Subcutaneous adipose tissue (tissue), 4 donors: ENCODE measurements around the gene KIF4A. TPM values are rescaled to one million over a fixed set of nuclear protein-coding genes. Genes with fewer than 3 reads are reported as not detected.

Experiments used
- CTCF ChIP-seq: fragments of 450-650 bp; IDR thresholded peaks from one replicate; pipeline ENCODE4 v1.5.1; 2016; ENCODE audit warnings: low read depth, mild to moderate bottlenecking, control low read depth, antibody characterized with exemption, moderate library complexity
- total RNA-seq, 4 donors: library from RNA; depleted of rRNA; stranded (reverse); fragments of >200 nt; gene quantifications; one replicate each; pipeline ENCODE4 v1.1.0, GENCODE V29; 2016

The KIF4A gene
- total RNA-seq, 4 donors from 2014 or later = 0.16 to 1.9 (median 0.88) TPM; not detected in 1

DNA sequence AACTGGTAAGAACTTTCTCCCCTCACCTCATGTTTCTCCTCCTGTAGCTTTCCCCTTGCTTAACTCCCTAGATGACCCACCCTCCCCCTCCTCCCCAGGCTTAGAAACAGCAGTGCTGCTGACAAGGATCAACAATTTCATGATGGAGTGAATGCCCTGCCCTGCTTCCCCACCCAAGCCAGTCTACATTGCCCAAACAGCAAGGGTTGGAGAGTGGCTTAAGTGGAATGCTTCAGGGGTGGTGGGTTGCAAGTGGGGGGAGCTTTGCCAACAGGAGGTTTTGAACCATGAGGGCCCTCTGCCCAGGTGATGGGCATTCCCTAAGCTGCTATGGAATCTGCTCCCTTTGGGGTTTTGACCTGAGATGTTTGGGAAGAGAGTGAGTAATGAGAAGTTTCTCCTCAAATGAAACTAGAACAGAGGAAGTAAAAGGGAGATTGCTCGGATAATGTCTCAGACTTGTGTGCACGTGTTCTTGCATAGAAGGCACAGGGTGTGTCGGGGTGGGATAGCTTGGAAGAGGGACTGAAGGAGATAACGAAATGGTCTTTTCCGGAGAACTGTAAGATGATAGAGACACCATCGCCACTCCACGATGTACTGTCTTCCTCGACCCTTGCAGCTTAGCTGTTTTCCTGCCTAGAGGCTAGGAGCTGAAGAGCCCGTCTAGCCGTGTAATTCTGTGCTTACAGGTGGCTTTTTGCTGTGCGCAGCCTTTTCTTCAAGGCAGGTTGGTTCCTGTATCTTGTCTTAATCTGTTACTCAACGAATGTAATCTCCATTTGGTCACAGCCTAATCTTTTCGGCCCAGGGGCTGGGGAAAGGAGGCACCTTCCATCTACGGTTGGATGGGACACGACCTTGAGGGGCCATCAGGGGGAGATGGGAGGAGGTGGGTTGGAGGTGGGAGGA lies 143.3 kb downstream of the KIF4A start:
- TF ChIP-seq CTCF = no peak

GRCh38 chrX:70433848-70434351 lies 144.0 kb downstream of the KIF4A start:
- no peak for TF ChIP-seq CTCF

- TF ChIP-seq CTCF = no peak
These were observed 144.5 kb downstream of the KIF4A start for GRCh38 chrX:70434352-70434866.

DNA sequence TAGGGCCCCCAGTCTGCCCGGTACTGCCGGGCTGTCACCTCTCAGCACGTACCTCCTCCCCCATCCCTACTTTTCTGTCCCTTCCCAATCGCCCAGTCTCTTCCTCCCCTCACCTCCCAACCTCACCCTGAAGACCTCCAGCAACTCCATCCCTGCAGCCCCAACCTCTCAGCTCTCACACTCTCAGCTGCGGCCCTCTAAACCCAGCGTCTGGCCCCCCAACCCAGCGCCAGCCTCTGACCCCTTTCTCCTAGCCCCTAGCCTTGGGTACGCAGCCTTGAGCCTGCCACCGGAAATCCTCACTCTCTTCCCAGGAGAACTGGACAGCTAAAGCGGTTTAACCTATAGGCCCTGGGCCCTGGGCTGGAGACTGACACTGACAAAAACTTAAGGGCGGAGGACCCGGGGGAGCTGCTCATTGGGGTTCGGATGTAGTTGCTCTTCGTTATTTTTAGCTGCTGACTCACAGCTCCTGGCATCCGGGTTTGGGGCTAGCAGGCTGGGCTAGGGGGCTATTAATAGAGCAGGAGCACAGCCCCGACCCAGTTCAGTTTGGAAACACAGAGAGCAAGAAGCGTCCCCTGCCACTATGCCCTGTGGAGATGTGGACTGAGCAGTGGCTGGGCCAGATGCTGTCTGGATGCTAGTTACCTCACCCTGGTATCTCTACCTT lies 145.1 kb downstream of the KIF4A start:
- no peak for TF ChIP-seq CTCF

- TF ChIP-seq CTCF = no peak
These were observed 146.4 kb downstream of the KIF4A start for GRCh38 chrX:70436343-70436742.

DNA sequence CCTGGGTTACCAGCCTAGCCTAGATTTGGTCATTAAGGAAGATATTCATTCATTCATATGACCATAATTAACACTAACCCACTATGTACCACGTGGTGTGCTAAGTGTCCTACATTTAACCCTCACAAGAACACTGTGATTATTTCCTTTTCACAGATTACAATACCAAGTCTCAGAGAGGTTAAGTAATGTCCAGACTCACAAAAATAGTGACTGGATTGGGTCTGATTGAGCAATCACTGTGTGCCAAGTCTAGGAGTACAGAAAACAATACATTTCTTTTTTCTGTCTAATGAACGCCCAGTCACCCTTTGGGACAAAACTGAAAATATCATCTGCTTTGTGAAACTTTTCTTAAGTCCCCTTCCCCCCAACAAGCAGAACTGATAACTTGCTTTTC lies 147.1 kb downstream of the KIF4A start:
- no peak for TF ChIP-seq CTCF
